HK-2 (cell line): ENCODE data around the gene PAPPA2.
A peak's percentile ranks its signal among the peaks of the same experiment; 100 is the strongest.

Experiments
- DNase-seq: peaks from one replicate; pipeline ENCODE4 v3.0.0-alpha.2; 2018; ENCODE audit not compliant: unreplicated experiment

Gene PAPPA2

GRCh38 chr1:176802316-176802715 is 339.3 kb downstream of the PAPPA2 start:
- DNase-seq = no peak

GRCh38 chr1:176803042-176803441 is 340.1 kb downstream of the PAPPA2 start:
- no peak for DNase-seq

GRCh38 chr1:176803596-176803995 is 340.6 kb downstream of the PAPPA2 start:
- no peak for DNase-seq

GRCh38 chr1:176809292-176809691 is 346.3 kb downstream of the PAPPA2 start:
- DNase-seq = no peak

GRCh38 chr1:176811511-176812288 is 348.7 kb downstream of the PAPPA2 start:
- no peak for DNase-seq

- no peak for DNase-seq
Measured at GRCh38 chr1:176815621-176816020, 352.6 kb downstream of the PAPPA2 start.

- no peak for DNase-seq
Measured at GRCh38 chr1:176816232-176816631, 353.3 kb downstream of the PAPPA2 start.

GRCh38 chr1:176820391-176821031 is 357.5 kb downstream of the PAPPA2 start:
- no peak for DNase-seq

GRCh38 chr1:176826265-176826664 is 363.3 kb downstream of the PAPPA2 start:
- DNase-seq = no peak

- DNase-seq = no peak
Measured at GRCh38 chr1:176829261-176829660, 366.3 kb downstream of the PAPPA2 start.

- no peak for DNase-seq
Measured at GRCh38 chr1:176831150-176831549, 368.2 kb downstream of the PAPPA2 start.

- DNase-seq = no peak
Measured at GRCh38 chr1:176837708-176838107, 374.7 kb downstream of the PAPPA2 start.

- DNase-seq = no peak
Measured at GRCh38 chr1:176838276-176838995, 375.5 kb downstream of the PAPPA2 start.

- no peak for DNase-seq
Measured at GRCh38 chr1:176839216-176839615, 376.2 kb downstream of the PAPPA2 start.

GRCh38 chr1:176841238-176841637 is 378.3 kb downstream of the PAPPA2 start:
- DNase-seq = no peak

- DNase-seq = peak; percentile 35
Measured at GRCh38 chr1:176843352-176844297, 380.6 kb downstream of the PAPPA2 start.

GRCh38 chr1:176847052-176847451 is 384.1 kb downstream of the PAPPA2 start:
- DNase-seq = no peak

GRCh38 chr1:176849281-176849680 is 386.3 kb downstream of the PAPPA2 start:
- DNase-seq = no peak

- DNase-seq = no peak
Measured at GRCh38 chr1:176850871-176851270, 387.9 kb downstream of the PAPPA2 start.

- DNase-seq = no peak
Measured at GRCh38 chr1:176852124-176852523, 389.1 kb downstream of the PAPPA2 start.

GRCh38 chr1:176853503-176853902 is 390.5 kb downstream of the PAPPA2 start:
- no peak for DNase-seq

- DNase-seq = no peak
Measured at GRCh38 chr1:176854121-176854520, 391.1 kb downstream of the PAPPA2 start.
